ENCODE measurements around the gene DCAF12L2. TPM values are rescaled to one million over a fixed set of nuclear protein-coding genes. Genes with fewer than 3 reads are reported as not detected.

DCAF12L2 gene
- total RNA-seq, 4 donors from 2014 or later = 0.19 TPM; not detected in 3

DNA sequence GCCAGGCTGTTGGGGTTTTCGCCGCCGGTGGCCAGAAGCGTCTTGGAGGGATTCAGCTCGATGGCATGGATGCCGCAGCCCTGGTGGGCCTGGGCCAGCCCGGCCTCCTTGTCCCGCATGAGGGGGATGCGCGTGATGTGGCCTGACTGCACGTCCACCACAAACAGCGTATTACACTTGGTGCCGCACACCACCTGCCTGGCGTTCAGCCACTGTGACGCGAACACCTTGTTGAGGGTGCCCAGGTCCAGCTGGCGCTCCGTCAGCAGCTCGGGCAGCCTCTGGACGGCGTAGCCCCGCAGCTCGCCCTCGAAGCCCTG lies 728 bp downstream of the DCAF12L2 start:
- intact Hi-C loops (cut with DNase I) = no loop called here
- H3K4me3 ChIP-seq = peak overlapping the region in 3 of 4 donors; percentile 19 to 51 (median 36)
- H3K4me1 ChIP-seq = no peaks in the 10 kb centered on the region
- DNase-seq = no peak
- H3K27ac ChIP-seq = no peak overlapping the region
- TF ChIP-seq POLR2A (IDR thresholded peaks at IDR 0.05) = no peak
- TF ChIP-seq, protein P1, sequence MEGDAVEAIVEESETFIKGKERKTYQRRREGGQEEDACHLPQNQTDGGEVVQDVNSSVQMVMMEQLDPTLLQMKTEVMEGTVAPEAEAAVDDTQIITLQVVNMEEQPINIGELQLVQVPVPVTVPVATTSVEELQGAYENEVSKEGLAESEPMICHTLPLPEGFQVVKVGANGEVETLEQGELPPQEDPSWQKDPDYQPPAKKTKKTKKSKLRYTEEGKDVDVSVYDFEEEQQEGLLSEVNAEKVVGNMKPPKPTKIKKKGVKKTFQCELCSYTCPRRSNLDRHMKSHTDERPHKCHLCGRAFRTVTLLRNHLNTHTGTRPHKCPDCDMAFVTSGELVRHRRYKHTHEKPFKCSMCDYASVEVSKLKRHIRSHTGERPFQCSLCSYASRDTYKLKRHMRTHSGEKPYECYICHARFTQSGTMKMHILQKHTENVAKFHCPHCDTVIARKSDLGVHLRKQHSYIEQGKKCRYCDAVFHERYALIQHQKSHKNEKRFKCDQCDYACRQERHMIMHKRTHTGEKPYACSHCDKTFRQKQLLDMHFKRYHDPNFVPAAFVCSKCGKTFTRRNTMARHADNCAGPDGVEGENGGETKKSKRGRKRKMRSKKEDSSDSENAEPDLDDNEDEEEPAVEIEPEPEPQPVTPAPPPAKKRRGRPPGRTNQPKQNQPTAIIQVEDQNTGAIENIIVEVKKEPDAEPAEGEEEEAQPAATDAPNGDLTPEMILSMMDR (IDR thresholded peaks at IDR 0.05) = no peak
- H3K27me3 ChIP-seq = no peaks in the 10 kb centered on the region
- no peaks in the 10 kb centered on the region for H3K36me3 ChIP-seq
- H3K9me3 ChIP-seq = no peaks in the 10 kb centered on the region
- WGBS, 2 donors = 80% methylated on average over 1 of the region's 24 CpGs; no CpG with 5 or more reads in 1 of the 2 donors

DNA sequence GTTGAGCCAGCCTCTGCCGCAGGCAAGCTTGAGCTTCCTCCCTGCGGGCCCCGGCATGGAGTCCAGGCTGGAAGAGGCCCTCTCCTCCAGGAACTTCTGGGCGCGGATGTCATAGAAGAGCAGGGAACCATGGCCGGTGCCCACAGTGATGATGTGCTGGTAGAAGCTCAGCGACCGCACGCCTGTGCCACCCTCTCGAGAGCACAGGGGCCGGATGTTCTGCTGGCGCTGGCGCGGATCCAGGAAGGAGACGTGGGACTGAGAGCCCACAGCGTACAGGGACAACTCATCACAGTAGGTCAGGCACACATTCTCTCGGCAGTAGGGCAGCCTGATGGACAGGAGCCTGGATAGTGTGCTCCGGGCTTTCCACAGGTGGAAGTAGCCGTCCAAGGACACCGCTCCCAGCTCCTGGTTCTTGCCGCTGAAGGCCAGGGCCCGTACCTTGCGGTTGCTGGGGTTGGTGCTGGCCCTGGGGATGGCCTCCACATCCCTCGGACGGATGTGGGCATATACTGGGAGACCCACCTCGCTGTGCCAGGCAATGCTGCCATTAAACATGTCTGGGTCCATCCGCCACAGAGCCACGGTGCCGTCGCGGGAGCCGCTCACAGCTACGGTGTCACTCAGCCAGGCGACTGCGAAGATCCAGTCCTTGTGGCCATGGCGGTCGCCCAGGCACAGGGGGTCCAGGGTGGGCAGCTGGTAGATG lies 1.2 kb downstream of the DCAF12L2 start:
- intact Hi-C loops (cut with DNase I) = no loop called here
- H3K4me1 ChIP-seq = no peaks in the 10 kb centered on the region
- no peaks in the 10 kb centered on the region for H3K36me3 ChIP-seq
- no peak overlapping the region for H3K4me3 ChIP-seq
- no peaks in the 10 kb centered on the region for H3K27me3 ChIP-seq
- H3K27ac ChIP-seq = no peak overlapping the region
- H3K9me3 ChIP-seq = no peaks in the 10 kb centered on the region
- no peak for TF ChIP-seq POLR2A (IDR thresholded peaks at IDR 0.05)
- TF ChIP-seq, protein P1 (IDR thresholded peaks at IDR 0.05) = no peak
- DNase-seq = no peak
- WGBS, 2 donors = 100% methylated on average over 2 of the region's 37 CpGs

DNA sequence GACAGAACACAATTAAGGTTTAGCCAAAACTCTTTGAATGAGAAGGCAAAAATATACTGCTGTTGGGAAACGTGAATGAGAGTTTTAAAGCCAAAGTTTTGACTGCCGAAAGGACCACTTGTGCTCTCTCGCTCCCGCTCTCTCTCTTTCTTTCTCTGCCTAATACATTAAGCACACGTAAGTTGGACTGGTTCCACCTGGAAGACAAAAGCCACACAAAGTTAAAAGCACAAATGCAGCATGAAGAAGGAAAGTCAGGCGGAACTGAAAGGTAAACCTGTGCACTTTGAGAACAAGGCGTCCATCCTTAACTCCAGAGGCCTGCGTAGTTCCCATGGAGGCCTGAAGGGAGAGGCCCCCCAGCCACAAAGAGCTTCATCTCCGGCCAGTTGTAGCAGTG lies 1.9 kb downstream of the DCAF12L2 start:
- DNase-seq = no peak
- intact Hi-C loops (cut with DNase I) = no loop called here

DNA sequence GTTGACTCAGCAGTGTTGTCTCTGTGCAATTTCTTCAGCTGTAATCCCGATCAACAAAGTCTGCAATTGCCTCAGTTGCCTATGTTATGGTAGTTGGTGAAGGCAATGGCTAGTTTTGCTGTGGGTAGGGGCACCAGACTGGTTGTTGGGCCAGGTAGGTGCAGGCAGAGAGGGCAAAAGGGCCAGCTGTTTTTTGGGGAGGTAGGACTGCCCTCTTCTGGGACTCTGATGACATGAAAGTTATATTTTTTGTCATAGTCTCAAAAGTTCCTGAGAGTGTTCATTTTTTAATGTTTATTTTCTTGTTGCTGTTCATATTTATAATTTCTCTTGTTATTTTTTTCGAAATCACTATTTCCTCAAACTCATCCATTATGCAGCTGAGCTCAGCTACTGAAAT lies 25.1 kb downstream of the DCAF12L2 start:
- H3K36me3 ChIP-seq = no peaks in the 10 kb centered on the region
- no peak overlapping the region for H3K4me3 ChIP-seq
- WGBS, 2 donors = 25 to 49% methylated on average over 2 of the region's 2 CpGs
- H3K27me3 ChIP-seq = no peaks in the 10 kb centered on the region
- no peaks in the 10 kb centered on the region for H3K9me3 ChIP-seq
- DNase-seq = no peak
- TF ChIP-seq, protein P1 (IDR thresholded peaks at IDR 0.05) = no peak
- no peak overlapping the region for H3K27ac ChIP-seq
- intact Hi-C loops (cut with DNase I) = no loop called here
- H3K4me1 ChIP-seq = no peaks in the 10 kb centered on the region

More for the DNA sequence above, 1.9 kb downstream of the DCAF12L2 start:
- TF ChIP-seq, protein P1 (IDR thresholded peaks at IDR 0.05) = no peak
- TF ChIP-seq POLR2A (IDR thresholded peaks at IDR 0.05) = no peak
- Histone ChIP-seq H3K36me3 (no peaks in the 10 kb centered on the region), H3K4me3 (no peak overlapping the region), H3K4me1 (no peaks in the 10 kb centered on the region), H3K27me3 (no peaks in the 10 kb centered on the region), H3K9me3 (no peaks in the 10 kb centered on the region), H3K27ac (no peak overlapping the region)
- 77 to 84% methylated on average over 6 to 9 of the region's 9 CpGs for WGBS, 2 donors

DNA sequence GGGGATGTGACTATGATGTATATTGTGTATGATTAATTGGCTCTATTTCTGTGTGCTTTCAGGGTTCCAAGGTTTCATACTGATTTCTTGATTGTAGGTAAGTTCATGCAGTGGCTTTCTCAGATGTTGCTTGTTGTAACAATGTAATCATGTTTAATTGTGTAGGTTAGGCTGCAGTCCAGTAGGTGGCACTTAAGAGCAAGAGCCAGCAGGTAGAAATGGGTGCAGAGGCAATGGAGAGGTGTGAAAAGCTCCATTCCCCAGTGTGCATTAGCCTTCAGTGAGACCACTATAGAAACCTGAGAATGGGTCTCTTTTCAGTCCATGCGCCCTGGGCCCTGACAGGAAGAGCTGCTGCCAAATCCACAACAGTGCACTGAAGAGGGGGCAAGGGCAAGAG lies 28.2 kb downstream of the DCAF12L2 start:
- intact Hi-C loops (cut with DNase I) = no loop called here
- Histone ChIP-seq H3K4me3 (no peak overlapping the region), H3K9me3 (no peaks in the 10 kb centered on the region), H3K27me3 (peaks cover 0 to 4% (median 0%) of the 10 kb centered on the region in 4 donors), H3K4me1 (no peaks in the 10 kb centered on the region), H3K27ac (no peak overlapping the region), H3K36me3 (no peaks in the 10 kb centered on the region)
- no peak for DNase-seq
- WGBS, 2 donors = 43% methylated on average over 1 of the region's 1 CpG; no CpG with 5 or more reads in 1 of the 2 donors
- TF ChIP-seq, protein P1 (IDR thresholded peaks at IDR 0.05) = peak in 1 of 6 experiments; percentile 6
- no peak for TF ChIP-seq POLR2A (IDR thresholded peaks at IDR 0.05)
